SK-MEL-5 (cell line): Measurements from ENCODE around the gene SEC16A. TPM values are rescaled to one million over a fixed set of nuclear protein-coding genes. Genes with fewer than 3 reads are reported as not detected.
A peak's percentile ranks its signal among the peaks of the same experiment; 100 is the strongest.

Source experiments
- DNase-seq: peaks from one replicate; pipeline ENCODE4 v3.0.0-alpha.2; 2016; ENCODE audit warnings: low read depth, low spot score
- in situ Hi-C: cut with HindIII; loops from 2 replicates; pipeline ENCODE4 v1.10.0; 2016; ENCODE audit warnings: low sequenced_read_pairs, high pct_unique_total_duplicates, low pct_unique_long_range_greater_than_20kb
- total RNA-seq: library from RNA; depleted of rRNA; stranded (reverse); fragments of >200 nt; shearing (Covaris generic); gene quantifications from 2 replicates; pipeline ENCODE4 v1.2.3, GENCODE V29; 2014

The SEC16A gene
- total RNA-seq, 1 experiment from 2014 or later, result 16.4 TPM

DNA sequence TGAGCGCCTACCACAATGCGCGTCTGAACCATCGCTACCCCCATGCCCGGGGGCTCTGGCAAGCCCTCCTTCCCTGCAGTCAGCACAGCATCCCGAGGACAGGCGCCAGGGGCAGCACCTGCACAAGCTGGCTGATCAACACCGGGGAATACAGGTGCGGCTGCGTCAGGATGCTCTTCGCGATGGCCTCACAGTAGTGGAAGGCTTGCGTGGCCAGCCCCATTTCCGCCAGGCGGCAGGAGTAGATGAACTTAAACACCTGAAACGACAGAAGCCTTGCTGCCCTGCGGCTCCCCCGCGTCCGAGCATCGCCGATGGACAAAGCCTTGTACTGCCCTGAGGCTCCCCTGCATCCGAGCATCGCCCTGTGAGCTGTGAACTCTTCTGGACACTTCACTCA lies 25.5 kb downstream of the SEC16A start:
- DNase-seq, result no peak
- in situ Hi-C loops, result no loop called here

DNA sequence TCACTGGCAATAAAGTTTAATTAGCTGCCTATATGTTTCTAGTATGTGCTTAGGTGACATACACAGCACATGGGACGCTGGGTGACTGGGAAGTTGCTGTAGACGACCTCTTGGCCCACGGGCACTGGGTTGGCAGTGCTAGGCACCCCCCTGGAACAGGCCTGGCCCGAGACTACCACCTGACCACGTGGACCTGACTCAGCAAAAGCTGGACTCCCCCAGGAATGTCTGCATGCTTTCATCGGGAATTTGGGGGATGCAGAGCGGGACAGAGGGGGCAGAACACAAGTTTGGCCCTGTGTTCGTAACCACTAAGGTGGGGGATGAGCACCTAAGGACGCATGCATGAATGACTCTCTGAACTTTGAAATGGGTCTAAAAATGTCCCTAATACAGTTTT lies 26.6 kb downstream of the SEC16A start:
- in situ Hi-C loops, result no loop called here
- no peak for DNase-seq

DNA sequence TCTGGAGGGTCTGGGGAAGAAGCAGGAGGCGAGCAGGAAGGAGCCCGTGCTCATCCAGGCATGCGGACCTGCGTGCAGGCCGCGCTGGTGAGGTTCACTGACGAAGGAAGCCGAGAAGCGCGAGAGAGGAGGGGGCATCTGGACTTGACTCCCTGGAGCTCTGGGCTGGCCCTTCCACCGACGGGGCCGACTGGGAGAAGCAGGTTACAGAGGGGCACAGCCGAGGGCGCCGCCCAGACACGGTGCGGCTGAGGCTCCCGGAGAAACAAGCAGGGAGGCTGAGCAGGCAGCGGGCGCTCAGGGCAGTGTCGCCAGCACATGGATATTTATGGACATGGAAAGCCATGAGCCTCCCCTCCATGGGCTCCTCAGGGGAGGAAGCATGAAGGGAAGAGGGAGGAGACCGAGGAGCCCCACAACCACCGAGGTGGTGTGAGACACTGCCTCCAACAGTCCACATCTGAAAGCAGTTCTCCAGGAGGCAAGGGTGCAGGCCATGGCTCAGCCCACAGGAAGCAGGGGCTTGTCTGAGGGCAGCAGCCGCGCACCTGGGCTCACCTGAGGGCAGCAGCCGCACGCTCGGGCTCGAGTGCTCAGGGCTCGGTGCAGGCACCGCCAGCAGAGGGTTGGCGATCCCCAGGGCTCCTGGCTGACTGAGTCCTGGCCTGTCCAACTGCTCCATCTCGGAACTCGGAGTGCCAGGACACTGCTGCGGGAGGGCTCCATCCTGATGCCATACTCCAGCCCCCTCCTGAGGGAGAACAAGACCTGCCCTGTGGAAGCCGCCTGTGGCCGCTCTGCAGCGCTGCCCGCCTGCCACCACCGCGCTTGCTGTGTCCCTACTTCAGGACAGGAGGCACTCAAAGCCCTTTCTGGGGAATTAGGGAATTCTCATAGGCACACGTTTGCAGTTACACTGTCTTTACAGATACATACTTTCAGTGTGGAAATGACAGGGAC lies 27.5 kb downstream of the SEC16A start:
- DNase-seq, result no peak
- in situ Hi-C loops, result no loop called here

DNA sequence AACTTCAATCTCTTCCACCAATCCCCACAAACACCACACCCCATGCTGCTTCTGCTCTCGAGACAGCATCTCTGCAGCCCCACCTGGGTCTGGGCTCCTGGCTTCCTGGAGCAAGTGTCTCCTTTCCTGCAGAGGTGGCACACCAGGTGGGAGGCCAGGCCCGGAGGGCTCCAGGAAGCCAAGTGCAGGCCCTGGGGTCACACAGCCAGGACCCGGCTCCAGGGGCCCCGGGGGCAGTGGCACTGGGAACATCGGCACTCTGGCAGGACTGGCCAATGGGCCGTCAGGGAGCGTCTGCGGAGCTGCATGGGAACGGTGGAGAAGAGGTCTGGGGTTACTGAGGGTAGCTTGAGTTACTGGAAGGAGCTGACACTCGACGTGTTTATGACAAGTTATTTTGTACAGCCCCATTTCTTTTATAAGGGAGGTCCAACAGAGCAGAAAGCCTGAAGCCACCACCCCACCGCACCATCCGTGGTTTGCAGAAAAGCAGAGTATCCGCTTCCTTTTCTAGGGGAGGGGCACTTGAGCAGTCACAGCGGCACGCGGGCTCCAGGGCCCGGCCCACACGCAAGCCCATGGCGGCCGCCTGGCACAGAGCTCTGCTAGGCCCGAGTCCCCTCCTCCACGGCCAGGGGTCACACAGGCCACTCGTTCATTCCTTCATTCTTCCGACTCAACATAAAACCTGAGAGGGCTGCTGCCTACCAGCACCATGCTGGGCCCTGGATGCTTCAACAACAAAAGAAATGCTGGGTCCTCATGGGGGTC lies 28.6 kb downstream of the SEC16A start:
- in situ Hi-C loops, result no loop called here
- no peak for DNase-seq

DNA sequence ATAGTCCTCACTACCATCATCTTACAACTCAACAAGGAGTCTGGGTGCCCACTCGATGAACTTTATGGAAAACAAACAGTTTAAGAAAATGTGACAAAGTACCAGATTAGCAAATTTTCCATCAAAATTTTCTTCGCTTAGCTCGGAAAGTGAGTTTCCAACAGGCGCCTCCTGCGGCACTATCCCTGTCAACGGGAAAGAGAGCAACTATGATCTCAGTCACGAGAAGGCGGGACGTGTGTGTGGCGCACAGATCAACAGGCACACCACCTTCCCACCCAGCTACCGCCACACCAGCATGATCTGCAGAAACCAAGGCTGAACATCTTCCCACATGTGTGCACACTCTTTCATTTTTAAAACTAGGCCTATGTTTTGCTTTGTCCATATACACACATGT lies 29.5 kb downstream of the SEC16A start:
- DNase-seq, result no peak
- in situ Hi-C loops, result no loop called here

DNA sequence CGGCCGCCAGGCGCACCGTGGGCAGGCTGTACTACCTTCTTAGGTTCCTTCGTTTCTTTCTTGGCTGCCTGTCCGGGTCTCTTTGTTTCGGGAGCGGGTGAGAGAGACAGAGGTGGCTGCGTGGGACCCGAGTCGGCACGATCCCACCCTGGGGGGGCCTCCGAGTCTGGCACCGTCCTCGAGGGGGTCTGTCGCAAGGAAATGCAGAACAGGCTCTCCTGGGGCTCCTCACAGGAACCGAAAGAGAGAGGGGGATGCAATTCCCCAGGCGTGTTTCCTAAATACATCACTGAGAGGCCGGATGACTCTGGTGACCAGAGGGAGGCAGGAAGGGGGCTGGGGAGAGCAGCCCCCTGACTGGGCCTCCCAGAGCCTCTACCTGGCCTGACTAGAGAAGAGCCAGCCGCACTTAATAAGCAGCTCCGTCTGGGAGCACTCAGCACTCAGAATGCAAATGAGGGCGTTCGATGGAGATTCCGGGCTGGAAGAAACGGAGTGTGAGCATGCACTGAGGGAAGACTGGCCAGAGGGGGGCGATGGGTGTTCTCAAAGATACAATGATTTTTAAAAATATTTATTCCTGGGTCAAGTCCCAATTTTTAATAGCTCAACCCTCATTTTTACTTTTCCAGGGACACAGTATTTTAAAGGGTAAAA lies 31.5 kb downstream of the SEC16A start:
- DNase-seq, result no peak
- in situ Hi-C loops, result no loop called here

DNA sequence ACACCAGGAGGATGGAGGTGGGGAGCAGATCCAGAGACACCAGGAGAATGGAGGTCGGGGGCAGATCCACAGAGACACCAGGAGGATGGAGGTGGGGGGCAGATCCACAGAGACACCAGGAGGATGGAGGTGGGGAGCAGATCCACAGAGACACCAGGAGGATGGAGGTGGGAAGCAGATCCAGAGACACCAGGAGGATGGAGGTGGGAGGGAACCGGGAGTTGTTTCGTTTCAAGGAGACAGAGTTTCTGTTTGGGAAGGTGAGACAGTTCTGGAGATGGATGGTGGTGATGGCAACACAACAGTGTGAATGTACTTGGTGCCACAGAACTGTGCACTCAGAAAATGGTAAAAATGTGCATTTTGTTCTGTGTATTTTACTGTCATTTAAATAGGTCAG lies 34.2 kb downstream of the SEC16A start:
- in situ Hi-C loops, result no loop called here
- no peak for DNase-seq

DNA sequence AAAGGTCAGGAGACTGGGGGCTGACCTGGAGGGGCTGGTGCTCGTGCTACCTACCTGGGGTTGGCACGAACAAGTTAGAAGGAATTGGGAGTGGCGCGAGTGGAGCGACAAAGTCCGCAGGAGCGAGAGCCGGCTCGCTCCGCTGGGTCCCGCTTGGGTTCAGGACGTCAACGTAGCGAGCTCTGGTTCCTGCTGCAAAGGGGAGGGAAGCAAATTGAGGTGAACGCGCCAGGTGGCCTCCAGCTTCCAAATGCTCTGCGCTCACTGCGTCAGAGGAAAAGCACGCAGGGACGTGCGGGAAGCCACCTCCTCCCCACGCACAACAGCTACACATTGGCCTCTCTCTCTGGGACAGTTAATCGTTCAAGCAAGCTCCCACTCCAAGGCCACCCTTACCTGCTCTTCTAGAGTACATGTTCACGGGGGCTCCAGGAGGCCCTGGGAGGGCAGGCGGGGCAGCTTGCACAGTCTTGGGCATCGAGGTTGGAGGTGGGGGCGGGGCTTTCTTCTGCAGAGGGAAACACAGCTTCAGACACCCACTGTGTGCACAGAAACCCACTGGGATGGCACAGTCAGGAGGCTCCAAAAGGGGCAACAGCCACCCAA lies 35.6 kb downstream of the SEC16A start:
- in situ Hi-C loops, result no loop called here
- DNase-seq, result no peak

DNA sequence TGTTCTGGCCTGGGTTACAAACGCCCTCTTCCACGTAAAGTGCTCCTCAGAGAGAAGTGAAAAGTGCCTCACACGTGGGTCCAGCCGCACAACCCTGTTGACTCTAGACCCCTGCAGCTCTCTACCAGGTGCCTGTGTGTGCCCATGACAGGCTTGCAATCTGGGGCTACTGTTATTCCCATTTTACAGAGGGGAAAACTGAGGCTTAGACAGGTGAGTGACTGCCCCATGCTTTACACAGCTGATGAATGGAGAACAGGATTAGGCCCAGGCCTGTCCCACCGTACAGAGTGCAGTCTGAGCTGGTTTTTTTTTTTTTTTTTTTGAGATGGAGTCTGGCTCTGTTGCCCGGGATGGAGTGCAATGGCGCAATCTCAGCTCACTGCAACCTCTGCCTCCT lies 37.0 kb downstream of the SEC16A start:
- in situ Hi-C loops, result no loop called here
- DNase-seq, result no peak

DNA sequence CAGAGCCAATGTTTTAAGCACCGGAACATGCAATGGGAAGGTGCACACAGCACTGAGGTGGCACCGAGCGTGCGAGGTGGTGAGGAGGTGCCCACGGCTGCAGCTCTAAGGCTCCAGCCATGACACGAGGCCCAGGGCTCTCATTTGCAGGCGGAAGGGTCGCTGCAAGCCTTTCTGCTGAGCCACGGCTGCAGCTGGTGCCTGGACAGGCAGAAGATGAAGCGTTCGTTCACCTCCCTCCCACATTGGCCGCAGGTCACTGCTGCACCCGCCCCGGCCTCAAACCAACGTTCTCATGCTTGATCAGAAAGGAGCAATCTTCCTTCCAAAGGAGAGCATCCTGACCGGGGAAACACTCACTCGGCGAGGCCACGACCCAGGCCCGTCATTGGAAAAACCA lies 38.7 kb downstream of the SEC16A start:
- no peak for DNase-seq
- in situ Hi-C loops, result no loop called here

DNA sequence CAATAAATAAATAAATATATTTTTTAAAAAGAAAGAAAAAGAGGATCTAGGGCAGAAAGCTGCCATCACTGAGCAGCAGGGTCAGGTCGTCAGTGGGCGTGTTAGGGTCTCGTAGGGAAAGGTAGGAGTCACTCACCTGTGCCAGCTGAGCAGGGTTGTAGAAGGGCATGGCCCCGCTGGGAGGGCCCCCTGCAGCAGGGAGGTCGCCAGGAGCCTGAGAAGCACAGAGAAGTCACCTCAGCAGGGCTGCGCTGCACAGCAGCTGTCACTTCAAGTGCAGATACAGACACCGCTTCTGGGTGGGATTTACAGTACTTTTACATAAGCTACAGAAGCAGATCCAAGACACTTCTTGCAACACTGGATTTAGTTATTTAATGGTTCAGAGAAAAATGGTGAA lies 39.2 kb downstream of the SEC16A start:
- in situ Hi-C loops, result no loop called here
- DNase-seq, result no peak

DNA sequence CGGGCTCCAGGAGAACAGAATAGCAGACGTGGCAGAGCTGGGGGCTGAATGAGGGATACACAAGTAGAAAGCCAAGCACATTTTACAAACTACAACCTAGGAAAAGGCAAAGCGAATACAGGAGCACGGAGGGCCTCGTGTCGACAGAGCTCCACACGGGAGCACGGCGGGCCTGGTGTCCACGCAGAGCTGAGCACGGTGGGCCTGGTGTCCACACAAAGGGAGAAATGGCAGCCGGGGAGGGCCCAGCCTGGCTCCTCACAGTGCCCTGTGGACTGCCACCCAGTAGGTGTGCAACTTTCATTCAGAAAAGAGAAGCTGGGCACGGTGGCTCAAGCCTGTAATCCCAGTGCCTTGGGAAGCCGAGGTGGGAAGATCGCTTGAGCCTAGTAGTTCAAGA lies 39.8 kb downstream of the SEC16A start:
- no peak for DNase-seq
- in situ Hi-C loops, result no loop called here

DNA sequence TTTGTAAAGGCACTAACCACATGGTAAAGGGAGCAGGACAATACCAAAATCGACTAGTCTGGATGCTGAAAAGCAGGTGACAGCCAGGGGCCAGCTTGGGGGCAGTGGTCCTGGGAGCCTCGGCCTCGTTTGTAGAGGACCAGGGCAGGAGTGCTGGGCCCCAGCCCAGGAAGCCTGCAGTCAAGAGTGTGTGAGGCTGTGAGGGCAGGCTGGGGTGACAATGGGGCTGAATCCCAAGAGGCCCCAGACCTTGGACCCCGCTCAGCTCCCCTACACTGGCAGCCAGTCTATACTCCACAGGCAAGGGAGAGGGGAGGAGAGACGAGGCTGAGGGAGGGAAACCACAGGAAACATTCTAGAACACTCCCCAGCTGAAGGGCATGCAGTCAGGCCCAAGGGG lies 40.6 kb downstream of the SEC16A start:
- in situ Hi-C loops, result no loop called here

DNA sequence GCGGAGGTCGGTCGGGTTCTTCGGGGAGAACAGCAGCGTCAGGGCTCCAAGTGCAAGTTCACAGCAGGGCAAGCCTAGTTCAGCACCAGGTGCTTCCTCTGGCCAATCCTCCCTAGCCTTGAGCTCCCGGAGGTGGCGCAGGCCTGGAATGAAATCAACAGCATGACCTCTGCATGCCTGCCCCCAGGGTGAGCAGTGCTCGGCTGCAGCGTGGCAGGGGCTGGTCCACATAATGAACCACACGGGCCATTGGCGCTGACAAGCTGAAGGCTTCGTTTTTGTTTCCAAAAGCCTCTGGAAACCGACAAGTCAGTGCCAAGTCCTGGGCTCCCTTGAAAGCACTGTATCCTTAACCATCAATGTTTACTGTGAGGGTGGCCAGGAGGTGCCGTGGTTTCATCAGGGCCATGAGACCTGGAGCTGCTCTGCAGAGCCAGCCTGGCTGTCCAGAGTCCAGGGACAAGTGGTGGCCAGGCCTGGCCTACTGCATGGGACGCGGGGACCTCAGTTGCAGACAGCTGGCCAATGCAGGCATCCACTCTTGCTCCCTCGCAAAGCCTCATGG lies 41.1 kb downstream of the SEC16A start:
- no peak for DNase-seq

More for the DNA sequence above, 40.6 kb downstream of the SEC16A start:
- DNase-seq, result no peak

DNA sequence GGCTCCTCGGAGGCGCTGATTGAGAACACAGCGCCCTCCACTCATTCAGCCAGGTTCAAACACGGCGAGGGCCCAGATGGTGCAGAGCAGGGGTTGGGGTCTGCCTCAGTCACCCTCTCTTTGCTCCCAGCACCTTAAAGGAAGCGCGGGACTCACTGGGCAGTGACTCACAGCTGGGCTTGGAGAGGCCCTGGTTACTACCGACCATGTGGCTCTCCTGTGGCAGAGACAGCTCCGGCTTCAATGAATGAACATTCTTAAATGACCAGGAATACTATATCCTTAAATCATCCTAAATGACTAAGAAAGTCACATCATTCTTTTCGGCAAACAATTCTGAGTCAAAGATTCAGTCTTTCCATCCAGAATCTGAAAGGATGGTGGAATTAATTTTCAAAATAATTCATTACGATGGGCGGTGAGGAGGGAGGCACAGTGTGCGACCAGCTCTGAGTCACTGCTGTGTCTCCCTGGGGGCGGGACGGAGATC lies 41.6 kb downstream of the SEC16A start:
- DNase-seq, result no peak
- in situ Hi-C loops, result no loop called here

More for the DNA sequence above, 41.1 kb downstream of the SEC16A start:
- in situ Hi-C loops, result no loop called here

DNA sequence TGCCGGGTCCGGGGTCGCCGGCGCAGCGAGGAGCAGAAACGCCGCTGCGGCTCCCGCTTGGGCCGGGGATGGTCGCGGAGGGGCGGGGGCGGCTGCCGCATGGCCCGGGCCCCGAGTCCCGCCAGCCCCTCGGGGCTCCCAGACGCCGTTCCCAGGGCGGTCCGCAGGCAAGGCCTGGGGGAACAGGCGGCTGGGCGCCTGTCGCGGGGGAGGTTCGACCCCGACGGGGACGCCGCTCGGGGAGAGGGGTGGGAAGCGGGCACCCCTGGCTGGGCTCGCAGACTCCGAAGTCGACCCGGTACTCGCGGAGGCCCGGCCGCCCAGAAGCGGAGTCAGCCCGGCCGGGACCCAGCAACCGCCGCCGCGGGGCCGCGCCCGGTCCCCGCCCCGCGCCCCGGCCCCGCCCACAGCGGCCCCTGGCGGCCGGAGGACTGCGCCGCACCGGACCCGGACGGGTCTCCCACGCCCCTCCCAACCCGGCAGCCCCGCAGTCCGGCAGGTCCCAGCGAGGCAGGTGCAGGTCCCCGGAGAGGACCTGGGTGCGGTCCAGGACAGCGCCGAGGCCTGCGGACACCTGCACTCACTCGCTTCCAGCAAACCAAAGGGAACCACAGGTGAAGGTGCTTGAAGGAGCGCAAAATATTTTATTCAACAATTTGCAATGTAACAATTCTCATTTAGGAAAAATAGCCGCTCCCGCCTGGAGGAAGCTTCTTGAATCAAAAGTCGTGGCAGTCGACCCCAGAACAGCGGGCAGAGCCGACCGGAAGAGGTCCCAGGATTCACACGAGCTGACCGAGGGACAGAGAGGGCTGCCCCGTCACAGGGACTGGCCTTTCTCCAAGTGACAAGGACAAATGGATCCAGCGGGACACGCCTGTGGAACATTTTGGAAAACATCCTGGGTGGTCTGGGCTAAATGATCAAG lies 43.1 kb downstream of the SEC16A start, which contains the start of gene INPP5E:
Gene INPP5E (minus strand): TSS at position 365 of the 928 bp plus-strand sequence. CDS start 426 bp downstream, outside the sequence.
- in situ Hi-C loops, result no loop called here
- DNase-seq, result peak; percentile 56
